Measurements from ENCODE around the gene UBE2O. TPM values are rescaled to one million over a fixed set of nuclear protein-coding genes. Genes with fewer than 3 reads are reported as not detected.
A peak's percentile ranks its signal among the peaks of the same experiment; 100 is the strongest.

UBE2O gene
- polyA plus RNA-seq (2012; ENCODE audit: insufficient read depth, insufficient read length) = 29.3 TPM

- peak within 1 kb of the TSS; percentile 75 for H3K4me3 ChIP-seq (ENCODE audit: low read length)
- DNase-seq (ENCODE audit: low read depth, low spot score) = peak; percentile 81
Observed at GRCh38 chr17:76452660-76453430, at the start of gene UBE2O. TSS of gene UBE2O (minus strand) at chr17:76453152. CDS start at chr17:76453141, 11 bp downstream.

- DNase-seq (ENCODE audit: low read depth, low spot score) = no peak
- peak overlapping the region; percentile 48 for H3K4me3 ChIP-seq (ENCODE audit: low read length)
Observed at GRCh38 chr17:76501827-76502307, 48.9 kb upstream of the UBE2O start.

GRCh38 chr17:76501018-76501826 is 48.3 kb upstream of the UBE2O start, which contains the start of gene RHBDF2:
TSS of gene RHBDF2 (minus strand) at chr17:76501423. CDS start at chr17:76481524, 19,899 bp downstream.
- peak; percentile 56 for DNase-seq (ENCODE audit: low read depth, low spot score)
- peak within 1 kb of the TSS; percentile 65 for H3K4me3 ChIP-seq (ENCODE audit: low read length)

GRCh38 chr17:76500747-76501017 is 47.7 kb upstream of the UBE2O start:
- DNase-seq (ENCODE audit: low read depth, low spot score) = no peak

GRCh38 chr17:76500074-76500746 is 47.3 kb upstream of the UBE2O start:
- no peak for DNase-seq (ENCODE audit: low read depth, low spot score)
- H3K4me3 ChIP-seq (ENCODE audit: low read length) = peak overlapping the region; percentile 65

More at GRCh38 chr17:76500747-76501017, 47.7 kb upstream of the UBE2O start:
- H3K4me3 ChIP-seq (ENCODE audit: low read length) = peak overlapping the region; percentile 65

- DNase-seq (ENCODE audit: low read depth, low spot score) = no peak
- H3K4me3 ChIP-seq (ENCODE audit: low read length) = no peak overlapping the region
Observed at GRCh38 chr17:76499267-76499667, 46.3 kb upstream of the UBE2O start.

- no peak for DNase-seq (ENCODE audit: low read depth, low spot score)
- no peak overlapping the region for H3K4me3 ChIP-seq (ENCODE audit: low read length)
Observed at GRCh38 chr17:76498876-76499251, 45.9 kb upstream of the UBE2O start.

- no peak overlapping the region for H3K4me3 ChIP-seq (ENCODE audit: low read length)
- DNase-seq (ENCODE audit: low read depth, low spot score) = no peak
Observed at GRCh38 chr17:76497979-76498875, 45.3 kb upstream of the UBE2O start.

GRCh38 chr17:76497699-76497978 is 44.7 kb upstream of the UBE2O start:
- no peak for DNase-seq (ENCODE audit: low read depth, low spot score)
- no peak overlapping the region for H3K4me3 ChIP-seq (ENCODE audit: low read length)

- DNase-seq (ENCODE audit: low read depth, low spot score) = no peak
Observed at GRCh38 chr17:76496464-76496863, 43.5 kb upstream of the UBE2O start.

GRCh38 chr17:76495663-76496400 is 42.9 kb upstream of the UBE2O start:
- DNase-seq (ENCODE audit: low read depth, low spot score) = no peak
- no peak overlapping the region for H3K4me3 ChIP-seq (ENCODE audit: low read length)

More at GRCh38 chr17:76496464-76496863, 43.5 kb upstream of the UBE2O start:
- H3K4me3 ChIP-seq (ENCODE audit: low read length) = no peak overlapping the region

GRCh38 chr17:76493505-76494167 is 40.7 kb upstream of the UBE2O start:
- no peak for DNase-seq (ENCODE audit: low read depth, low spot score)
- peak overlapping the region; percentile 20; the same call in 1 of the 2 replicates for H3K4me3 ChIP-seq (ENCODE audit: low read length)

- peak overlapping the region; percentile 20 for H3K4me3 ChIP-seq (ENCODE audit: low read length)
- no peak for DNase-seq (ENCODE audit: low read depth, low spot score)
Observed at GRCh38 chr17:76492989-76493501, 40.1 kb upstream of the UBE2O start.

GRCh38 chr17:76492123-76492988 is 39.4 kb upstream of the UBE2O start:
- no peak for DNase-seq (ENCODE audit: low read depth, low spot score)
- no peak overlapping the region; the same call in 1 of the 2 replicates for H3K4me3 ChIP-seq (ENCODE audit: low read length)

GRCh38 chr17:76491271-76492122 is 38.5 kb upstream of the UBE2O start:
- DNase-seq (ENCODE audit: low read depth, low spot score) = no peak
- H3K4me3 ChIP-seq (ENCODE audit: low read length) = no peak overlapping the region

Data from Jurkat, Clone E6-1 (cell line).